ENCODE results near the gene POLA1.

Gene POLA1

GRCh38 chrX:24693453-24694202, at the start of gene POLA1:
Gene POLA1 (plus strand): TSS chrX:24693918. CDS start chrX:24693962, 44 bp downstream.
- DNase-seq: peak; percentile 15 to 94 (median 83)

- DNase-seq: no peak
Observed at GRCh38 chrX:24646006-24646405, 47.7 kb upstream of the POLA1 start.

- peak in 23 of 56 donors; percentile 1 to 51 (median 18) for DNase-seq
Observed at GRCh38 chrX:24646745-24647182, 47.0 kb upstream of the POLA1 start.

GRCh38 chrX:24647257-24648058, 46.3 kb upstream of the POLA1 start, which contains the start of gene PCYT1B:
Gene PCYT1B (minus strand): TSS chrX:24647347. CDS start chrX:24647105, 242 bp downstream.
- peak in 51 of 56 donors; percentile 2 to 69 (median 39) for DNase-seq

GRCh38 chrX:24648495-24648894, 45.2 kb upstream of the POLA1 start:
- DNase-seq: no peak

- no peak for DNase-seq
Observed at GRCh38 chrX:24651783-24652182, 41.9 kb upstream of the POLA1 start.

GRCh38 chrX:24655679-24656078, 38.0 kb upstream of the POLA1 start:
- DNase-seq: peak in 6 of 56 donors; percentile 0 to 39 (median 4)

- no peak for DNase-seq
Observed at GRCh38 chrX:24657671-24658386, 35.9 kb upstream of the POLA1 start.

- no peak for DNase-seq
Observed at GRCh38 chrX:24658421-24658820, 35.3 kb upstream of the POLA1 start.

- no peak for DNase-seq
Observed at GRCh38 chrX:24659106-24659505, 34.6 kb upstream of the POLA1 start.

GRCh38 chrX:24659646-24660045, 34.1 kb upstream of the POLA1 start:
- no peak for DNase-seq

GRCh38 chrX:24661292-24661691, 32.4 kb upstream of the POLA1 start:
- DNase-seq: no peak

GRCh38 chrX:24662352-24662751, 31.4 kb upstream of the POLA1 start:
- DNase-seq: no peak

- DNase-seq: no peak
Observed at GRCh38 chrX:24668111-24668510, 25.6 kb upstream of the POLA1 start.

GRCh38 chrX:24672701-24673190, 21.0 kb upstream of the POLA1 start:
- peak in 51 of 56 donors; percentile 2 to 76 (median 30) for DNase-seq

- no peak for DNase-seq
Observed at GRCh38 chrX:24673424-24673823, 20.3 kb upstream of the POLA1 start.

GRCh38 chrX:24676403-24677024, 17.2 kb upstream of the POLA1 start:
- no peak for DNase-seq

- DNase-seq: no peak
Observed at GRCh38 chrX:24682739-24683432, 10.8 kb upstream of the POLA1 start.

- no peak for DNase-seq
Observed at GRCh38 chrX:24684048-24684447, 9.7 kb upstream of the POLA1 start.

- DNase-seq: no peak
Observed at GRCh38 chrX:24692305-24692704, 1.4 kb upstream of the POLA1 start.
